ENCODE data around the gene CARD6.

Gene CARD6

DNA sequence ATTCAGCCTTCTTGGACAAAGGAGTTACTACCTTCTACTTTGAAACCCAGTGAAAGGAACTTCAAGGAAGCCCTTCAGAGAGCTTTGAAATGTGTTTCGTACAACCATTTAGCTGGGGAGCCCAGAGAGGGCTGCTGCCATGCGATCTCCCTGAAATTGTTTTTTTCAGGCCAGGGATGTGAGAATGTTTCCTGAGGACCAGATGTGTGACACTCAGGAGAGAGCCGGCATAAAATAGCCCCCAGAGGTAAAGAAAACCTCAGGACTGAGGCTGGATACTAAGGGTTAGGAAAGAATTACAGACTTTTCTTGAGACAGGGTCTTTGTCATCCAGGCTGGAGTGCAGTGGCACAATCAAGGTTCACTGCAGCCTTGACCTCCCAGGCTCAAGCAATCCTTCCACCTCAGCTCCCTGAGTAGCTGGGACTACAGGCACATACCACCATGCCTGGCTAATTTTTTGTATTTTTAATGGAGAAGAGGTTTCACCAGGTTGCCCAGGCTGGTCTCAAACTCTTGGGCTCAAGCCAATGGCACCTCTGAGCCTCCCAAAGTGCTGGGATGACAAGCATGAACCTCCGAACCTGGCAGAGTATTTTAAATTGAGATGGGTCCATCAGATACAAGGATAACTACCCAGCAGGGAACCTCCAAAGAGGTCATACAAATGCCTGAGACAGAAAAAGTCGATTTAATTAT lies 14.5 kb upstream of the CARD6 start:
- H3K4me3 ChIP-seq (replicated peaks; ENCODE audit: low read depth, low read length), result no peak overlapping the region
- no peak for DNase-seq (ENCODE audit: extremely low read depth, low read depth)
- TF ChIP-seq, protein P1, sequence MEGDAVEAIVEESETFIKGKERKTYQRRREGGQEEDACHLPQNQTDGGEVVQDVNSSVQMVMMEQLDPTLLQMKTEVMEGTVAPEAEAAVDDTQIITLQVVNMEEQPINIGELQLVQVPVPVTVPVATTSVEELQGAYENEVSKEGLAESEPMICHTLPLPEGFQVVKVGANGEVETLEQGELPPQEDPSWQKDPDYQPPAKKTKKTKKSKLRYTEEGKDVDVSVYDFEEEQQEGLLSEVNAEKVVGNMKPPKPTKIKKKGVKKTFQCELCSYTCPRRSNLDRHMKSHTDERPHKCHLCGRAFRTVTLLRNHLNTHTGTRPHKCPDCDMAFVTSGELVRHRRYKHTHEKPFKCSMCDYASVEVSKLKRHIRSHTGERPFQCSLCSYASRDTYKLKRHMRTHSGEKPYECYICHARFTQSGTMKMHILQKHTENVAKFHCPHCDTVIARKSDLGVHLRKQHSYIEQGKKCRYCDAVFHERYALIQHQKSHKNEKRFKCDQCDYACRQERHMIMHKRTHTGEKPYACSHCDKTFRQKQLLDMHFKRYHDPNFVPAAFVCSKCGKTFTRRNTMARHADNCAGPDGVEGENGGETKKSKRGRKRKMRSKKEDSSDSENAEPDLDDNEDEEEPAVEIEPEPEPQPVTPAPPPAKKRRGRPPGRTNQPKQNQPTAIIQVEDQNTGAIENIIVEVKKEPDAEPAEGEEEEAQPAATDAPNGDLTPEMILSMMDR (IDR thresholded peaks at IDR 0.05; ENCODE audit: low read depth, low read length, missing control alignments), result no peak

DNA sequence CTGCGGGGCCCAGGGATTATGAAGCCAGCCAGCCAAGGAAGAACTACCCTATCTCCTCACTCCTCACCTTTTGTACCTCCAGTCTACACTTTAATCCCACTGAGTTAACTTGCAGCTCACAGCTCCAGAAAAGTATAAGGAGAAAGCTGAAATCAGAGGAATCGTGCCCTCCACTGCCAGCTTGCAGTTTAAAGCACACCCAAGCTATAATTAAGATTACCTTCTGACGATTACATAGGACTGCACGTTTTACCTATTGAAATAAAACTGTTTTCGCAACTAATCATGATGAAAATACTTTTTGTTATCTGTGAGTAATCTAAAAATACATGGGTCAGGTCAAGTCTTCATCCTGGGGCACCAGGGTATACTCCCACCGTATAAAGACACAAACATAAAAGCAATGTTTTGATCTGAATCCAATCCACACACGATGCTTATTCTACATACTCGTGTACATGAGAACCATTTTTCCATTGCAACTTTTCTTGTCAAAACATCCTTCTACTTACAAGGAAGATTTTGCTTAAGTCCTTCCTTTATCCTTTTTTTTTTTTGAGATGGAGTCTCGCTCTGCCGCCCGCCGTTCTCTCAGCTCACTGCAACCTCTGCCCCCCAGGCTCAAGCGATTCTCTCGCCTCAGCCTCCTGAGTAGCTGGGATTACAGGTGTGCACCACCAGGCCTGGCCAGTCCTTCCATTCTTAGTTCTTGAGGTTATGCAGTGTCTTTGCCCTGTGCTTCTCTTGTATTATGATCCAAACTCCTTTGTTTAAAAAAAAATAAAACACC lies 13.8 kb upstream of the CARD6 start:
- no peak for DNase-seq (ENCODE audit: extremely low read depth, low read depth)
- TF ChIP-seq, protein P1 (IDR thresholded peaks at IDR 0.05; ENCODE audit: low read depth, low read length, missing control alignments), result no peak
- H3K4me3 ChIP-seq (replicated peaks; ENCODE audit: low read depth, low read length), result no peak overlapping the region

DNA sequence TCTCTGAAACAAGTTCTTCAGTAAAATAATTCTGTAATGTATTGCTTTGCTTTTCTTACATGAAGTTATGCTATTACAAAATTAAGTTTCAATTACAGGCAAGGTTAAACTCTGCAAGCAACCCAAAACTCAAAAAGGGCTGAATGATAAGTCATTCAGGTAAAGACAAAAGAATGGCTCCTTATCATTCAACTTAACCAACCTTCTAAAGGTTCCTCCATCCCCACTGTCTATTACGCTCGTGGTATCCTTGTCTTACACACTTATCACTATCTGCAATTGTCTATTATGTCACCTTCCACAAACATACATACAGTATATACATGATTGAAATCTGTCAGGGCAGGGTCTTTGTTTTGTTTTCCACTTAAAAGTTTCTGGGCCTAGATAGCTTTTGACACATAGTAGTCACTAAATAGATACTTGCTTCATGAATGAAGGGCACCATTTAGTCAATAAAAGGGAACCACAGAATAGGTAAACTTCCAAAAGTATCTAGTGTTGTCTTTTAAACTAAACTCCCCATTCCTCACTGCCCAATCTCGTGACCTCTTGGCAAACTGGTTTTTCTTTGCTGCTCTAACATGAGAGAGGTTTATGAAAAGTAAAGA lies 13.0 kb upstream of the CARD6 start:
- no peak for DNase-seq (ENCODE audit: extremely low read depth, low read depth)
- no peak overlapping the region for H3K4me3 ChIP-seq (replicated peaks; ENCODE audit: low read depth, low read length)
- TF ChIP-seq, protein P1 (IDR thresholded peaks at IDR 0.05; ENCODE audit: low read depth, low read length, missing control alignments), result no peak

- TF ChIP-seq, protein P1 (IDR thresholded peaks at IDR 0.05; ENCODE audit: low read depth, low read length, missing control alignments), result no peak
Measured at GRCh38 chr5:40828690-40829661, 12.2 kb upstream of the CARD6 start.

GRCh38 chr5:40829748-40830533 lies 11.2 kb upstream of the CARD6 start:
- DNase-seq (ENCODE audit: extremely low read depth, low read depth), result no peak
- TF ChIP-seq, protein P1 (IDR thresholded peaks at IDR 0.05; ENCODE audit: low read depth, low read length, missing control alignments), result no peak
- H3K4me3 ChIP-seq (replicated peaks; ENCODE audit: low read depth, low read length), result no peak overlapping the region

More at GRCh38 chr5:40828690-40829661, 12.2 kb upstream of the CARD6 start:
- no peak for DNase-seq (ENCODE audit: extremely low read depth, low read depth)
- no peak overlapping the region for H3K4me3 ChIP-seq (replicated peaks; ENCODE audit: low read depth, low read length)
